HG03066 (cell line): ENCODE data around the gene ZDHHC1.

Experiments
- ATAC-seq: cut with Tn5 transposase; IDR thresholded peaks from one replicate; pipeline ENCODE4 v1.9.1; 2021; ENCODE audit warnings: low read depth; ENCODE audit not compliant: unreplicated experiment

Gene ZDHHC1

DNA sequence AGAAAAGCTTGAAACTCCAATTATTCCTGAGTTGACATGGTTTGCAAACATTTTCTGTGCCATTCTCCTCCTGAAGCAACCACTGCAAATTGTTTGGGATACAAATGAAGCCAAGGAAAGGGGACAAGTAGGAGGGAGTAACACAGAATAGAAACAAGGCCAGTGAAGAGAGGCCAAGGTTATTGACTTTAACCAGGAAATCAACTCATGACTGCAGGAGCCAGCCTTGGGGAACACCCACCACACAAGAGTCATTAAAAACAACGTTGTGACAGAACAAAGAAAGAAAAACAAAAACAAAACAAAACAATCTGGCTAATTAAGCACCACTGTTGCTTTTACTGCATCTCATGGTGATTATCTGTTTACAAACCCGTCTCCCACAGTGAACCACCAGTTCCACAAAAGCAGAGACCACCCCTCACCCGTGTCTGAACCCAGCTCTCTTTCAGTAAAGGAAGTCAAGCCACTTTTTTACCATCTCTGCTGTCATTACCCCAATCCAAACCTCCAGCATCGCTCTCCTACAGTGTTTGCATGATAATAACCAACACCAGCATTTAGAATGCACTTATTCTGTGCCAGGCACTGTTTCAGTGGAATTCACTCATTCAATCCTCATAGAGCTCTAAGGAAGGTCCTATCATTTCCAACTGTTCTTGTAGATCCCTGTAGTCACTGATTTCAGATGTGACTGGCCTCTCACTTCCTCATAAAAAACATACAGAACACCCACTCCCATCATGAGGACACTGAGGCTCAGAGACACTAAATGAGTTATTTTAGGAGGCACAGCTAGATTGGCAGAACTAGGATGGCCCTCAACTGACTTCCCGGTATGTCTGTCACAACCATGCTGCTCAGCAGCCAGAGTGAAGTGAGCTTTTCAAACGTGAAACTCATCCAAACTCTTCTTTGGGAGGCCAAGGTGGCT, 2.0 kb downstream of the ZDHHC1 start:
- ATAC-seq, result no peak

DNA sequence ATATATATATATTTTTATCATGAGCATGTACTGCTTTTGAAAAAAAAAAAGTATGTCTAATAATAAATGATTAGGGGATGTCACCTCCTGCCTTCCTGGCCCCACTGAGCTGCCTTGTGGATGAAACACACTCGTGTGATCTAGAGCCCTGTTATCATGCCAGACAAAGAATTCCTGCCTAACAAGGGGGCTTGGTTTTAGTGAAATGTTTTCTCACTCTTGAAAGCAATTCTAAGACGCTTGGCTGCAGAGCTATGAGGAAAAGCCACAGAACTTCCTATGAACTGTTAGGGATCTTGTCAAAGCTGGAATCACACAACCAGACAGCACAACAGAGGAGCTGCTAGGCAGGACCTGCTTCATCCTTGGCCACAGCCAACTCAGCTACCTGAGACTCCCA, 4.0 kb downstream of the ZDHHC1 start:
- ATAC-seq, result no peak

DNA sequence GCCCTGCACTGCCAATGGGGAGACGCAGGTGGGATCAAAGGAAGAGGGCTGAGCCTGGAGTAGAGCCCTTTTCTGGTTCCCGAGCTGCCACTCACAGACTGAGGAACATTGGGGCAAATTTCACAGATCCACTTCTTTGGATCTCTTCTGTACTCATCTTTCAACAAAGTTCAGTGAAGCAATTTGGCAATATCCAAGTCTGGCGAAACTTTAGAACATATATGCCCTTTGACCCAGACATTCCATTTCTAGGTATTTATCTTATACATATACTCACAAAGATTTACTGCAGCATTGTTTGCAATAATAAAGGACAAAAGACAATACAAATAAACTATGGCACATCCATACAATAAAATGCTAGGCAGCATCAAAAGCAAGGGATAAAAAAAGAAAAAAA, 4.9 kb downstream of the ZDHHC1 start:
- ATAC-seq, result no peak

DNA sequence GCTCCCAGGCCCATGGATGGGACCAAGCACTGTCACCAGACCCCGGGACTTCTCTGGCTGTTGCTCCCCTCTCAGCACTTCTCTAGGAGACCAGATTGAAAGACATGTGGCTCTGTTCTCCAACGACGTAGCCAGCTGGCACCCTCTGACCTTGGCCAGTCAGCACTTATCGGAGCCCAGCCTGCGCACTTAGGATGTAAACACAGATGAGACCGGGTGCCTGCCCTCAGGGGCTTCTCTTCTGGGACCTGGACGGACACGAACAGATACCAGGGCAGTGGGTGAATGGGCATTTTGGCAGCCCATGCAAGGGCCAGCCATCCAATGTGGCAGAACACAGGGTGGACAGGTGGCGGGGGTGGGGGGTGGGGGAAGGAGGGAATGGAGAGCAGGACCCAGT, 6.6 kb downstream of the ZDHHC1 start:
- no peak for ATAC-seq

DNA sequence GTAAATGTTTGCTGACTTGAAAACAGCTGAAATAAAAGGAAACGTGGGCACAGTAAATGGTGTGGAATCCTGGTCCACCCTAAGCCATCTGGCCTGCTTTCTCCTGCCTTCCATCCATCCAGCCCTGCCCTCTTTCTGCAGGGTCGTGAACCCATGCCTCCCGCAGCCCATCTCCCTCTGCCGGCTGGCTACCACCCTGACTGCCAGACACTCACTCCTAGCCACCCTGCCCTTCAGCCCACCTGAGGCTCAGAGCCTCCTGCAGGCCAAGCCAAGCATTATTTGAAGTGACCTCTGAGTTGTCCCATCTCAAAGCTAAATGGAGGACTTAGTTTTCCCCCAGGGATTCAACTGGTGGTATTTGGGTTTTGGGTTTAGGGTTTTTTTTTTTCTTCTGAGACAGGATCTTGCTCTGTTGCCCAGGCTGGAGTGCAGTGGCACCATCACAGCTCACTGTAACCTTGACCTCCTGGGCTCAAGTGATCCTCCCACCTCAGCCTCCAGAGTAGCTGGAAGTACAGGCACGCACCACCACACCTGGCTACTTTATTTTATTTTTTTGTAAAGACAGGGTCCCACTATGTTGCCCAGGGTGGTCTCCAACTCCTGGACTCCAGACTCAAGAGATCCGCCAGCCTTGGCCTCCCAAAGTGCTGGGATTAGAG, 8.4 kb downstream of the ZDHHC1 start:
- no peak for ATAC-seq

DNA sequence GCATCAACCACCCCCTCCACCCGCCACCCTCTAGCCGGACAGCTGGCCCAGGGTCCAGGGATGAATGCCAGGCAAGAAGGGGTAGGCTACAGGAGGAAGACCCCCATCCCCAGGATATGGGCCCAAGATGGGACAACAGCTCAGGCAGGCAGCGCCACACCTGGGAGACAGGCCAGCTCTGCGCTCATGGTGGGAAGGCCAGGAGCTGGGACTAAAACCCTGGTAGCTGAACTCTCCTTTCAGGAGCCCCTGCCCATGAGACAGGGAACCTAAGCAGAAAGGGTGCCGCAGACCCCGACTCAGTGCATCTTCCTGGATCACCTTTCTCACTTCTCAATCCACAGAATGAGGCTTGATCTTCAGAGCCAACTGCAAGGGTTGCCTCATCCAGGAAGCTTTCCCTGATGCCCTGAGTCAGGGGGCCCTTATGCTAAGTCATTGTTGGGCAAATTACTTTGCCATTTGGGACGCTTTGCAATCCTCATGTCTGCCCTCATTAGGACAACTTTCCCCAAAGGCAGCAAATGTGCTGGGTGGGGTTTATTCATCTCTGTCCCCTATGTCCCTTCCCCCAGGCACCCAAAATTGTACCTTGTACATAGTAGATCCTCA, 9.0 kb downstream of the ZDHHC1 start:
- no peak for ATAC-seq

DNA sequence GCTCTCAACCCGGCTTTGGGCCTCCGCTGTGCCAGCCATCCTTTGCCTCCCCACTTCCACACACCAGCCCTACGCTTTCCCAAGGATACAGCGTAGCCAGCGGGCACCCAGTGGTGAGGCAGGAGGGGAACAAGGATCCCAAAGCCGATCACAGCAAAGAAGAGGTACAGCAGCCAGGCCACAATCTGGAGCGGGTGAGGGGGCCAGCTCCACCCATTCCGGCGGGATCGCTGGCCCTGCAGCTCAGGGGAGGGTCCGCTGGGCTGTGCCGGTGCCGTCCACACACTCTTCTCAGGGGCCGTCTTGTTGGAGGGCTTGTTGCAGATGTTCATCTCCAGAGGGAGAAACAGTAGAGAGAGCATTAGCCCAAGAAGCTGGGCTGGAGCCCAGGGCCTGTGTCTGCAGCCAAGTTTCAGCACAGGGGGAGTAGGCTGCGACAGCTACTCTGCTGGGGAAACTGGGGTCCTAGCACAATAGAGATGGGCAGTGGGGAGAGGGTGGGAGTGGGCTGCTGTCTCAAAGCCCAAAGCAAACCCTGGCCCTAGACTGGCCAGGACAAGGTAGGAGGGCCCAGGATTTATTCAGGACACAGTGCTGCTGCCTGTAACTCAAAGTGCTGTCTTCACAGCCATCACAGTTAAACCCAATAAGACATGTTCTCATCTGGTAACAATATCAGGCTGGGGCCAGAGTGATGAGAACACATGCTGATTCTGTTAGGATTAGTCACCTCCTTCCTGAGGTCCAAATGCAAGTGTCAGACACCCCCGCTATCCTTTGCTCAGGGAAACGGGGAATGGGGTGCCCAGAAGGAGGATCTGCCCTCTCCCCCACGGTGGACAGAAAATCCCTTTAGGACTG, 9.9 kb downstream of the ZDHHC1 start:
- no peak for ATAC-seq

DNA sequence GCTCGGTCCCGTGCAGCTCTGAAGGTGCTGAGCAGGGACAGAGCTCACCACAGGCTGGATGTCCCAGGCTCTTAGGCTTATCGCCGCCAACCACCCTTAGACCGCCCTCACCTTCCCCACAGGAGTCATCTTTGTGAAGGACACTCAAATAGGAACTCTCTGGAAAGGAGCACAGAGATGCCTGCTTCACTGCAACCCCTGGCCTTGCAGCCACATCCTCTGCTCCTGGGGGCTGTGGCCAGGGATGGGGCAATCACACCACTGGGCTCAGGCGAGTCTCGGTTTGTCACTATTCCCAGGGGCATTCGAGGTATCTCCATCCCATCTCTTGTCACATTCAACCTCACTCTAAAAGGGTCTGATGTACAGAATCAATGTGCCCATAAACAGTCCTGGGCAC, 10.9 kb downstream of the ZDHHC1 start:
- ATAC-seq, result no peak

DNA sequence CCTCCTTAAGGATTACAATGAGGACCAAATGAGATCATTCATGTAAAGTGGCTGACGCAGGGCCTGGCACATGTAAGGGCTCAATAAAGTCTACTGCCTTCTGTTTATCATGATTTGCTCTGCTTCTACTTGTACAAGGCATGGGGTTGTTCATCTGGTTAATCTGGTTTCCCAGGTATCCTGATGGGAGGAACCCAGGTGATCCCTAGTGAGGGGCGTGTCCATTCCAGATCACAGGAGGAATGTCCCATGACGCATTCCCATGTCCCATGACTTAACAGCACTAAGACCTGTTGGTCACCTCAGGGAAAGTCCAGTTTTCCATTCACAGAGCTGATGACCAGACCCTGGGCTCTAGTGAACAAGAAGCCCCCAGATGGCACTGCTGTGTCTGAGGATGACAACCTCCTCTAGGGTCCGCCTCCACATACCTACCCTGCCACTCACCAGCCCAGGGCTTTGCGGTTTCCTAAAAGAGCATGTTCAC, 11.5 kb downstream of the ZDHHC1 start:
- ATAC-seq, result no peak

DNA sequence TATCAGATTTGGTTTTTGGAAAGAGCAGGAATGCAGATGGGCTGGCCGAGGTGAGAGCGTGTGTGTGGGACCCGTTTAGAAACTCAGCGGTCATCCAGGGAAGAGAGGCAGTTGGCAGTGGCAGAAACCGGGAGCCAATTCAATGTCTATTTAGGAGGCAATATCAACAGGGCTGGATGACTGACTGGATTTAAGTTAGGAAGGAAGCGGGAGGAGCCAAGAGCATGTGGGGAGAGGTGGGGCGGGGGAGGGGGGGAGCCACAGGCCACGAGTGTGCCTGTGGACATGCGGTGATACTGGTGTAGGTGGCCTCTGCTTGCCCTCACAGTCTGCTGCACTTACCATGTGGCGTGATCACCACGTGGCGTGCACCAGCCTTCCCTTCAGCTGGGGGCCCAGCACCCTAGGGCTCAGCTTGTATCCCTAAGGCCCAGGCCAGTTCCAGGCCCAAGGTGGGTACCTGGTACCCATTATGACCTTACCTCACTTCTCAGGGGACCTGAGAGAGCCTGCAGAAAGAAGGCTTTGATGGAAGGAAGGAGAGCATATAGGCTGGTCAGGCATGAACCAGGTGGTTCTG, 12.2 kb downstream of the ZDHHC1 start:
- no peak for ATAC-seq

DNA sequence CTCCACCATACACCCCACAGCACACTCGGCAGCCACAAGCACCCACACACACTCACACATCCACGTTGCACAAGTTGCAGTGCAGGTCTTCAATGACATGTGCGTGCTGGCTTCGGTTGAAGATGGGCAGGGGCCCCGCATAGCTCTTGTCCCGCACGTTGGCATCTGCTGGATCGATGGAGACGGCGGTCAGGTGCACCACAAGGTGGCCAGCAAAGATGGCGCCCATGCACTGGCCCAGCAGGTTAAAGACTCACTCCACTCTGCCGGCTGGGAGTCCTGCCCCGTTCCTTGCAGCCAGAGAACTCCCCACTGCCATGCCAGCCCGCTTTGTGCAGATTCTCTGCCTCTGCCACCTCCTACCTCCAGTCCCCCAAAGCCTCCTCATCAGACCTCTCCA, 15.4 kb downstream of the ZDHHC1 start:
- no peak for ATAC-seq

DNA sequence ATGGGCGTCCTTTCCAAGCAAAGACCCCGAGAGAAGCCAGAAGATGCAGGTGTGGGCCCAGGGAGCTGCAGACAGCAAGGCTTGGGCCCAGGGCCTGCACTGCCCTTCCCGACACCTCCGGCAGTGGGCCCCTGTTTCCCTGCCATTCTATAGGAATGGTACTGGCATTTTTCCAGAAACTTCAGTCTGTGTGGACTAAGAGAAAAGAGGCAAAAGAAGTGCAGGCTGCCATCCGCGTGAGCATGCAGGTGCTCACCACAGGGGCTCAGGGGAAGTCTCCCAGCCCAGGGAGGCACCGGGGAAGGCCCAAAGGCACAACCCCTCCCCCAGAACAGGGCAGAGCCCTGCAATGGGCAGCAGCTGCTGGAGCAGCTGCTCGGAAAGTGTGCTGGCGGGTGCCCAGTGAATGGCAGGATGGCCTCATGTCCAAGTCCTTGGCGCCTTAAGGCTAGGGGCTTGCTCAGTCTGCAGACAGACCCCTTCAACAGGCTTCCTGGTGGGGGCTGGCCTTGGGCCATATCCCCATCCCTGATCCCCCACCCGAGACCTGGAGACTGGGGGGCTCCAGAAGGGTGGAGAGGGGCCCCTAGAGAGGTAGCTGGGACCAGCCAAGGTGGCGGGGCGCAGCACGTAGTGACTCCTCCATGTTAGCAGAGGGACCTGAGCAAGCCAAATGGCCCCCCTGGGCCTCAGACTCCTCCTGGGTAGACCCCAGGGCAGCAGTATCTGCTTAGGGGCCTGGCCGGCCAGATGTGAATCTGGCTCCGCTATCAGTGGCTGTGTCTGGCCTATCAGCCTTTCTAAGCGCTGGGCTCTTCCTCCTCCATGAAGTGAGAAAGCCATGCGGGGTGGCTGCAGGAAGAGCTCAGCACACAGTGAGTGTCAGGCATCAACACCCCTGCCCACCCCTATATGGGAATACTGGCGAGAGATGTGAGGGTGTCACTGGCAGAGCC, 16.2 kb downstream of the ZDHHC1 start:
- ATAC-seq, result no peak

DNA sequence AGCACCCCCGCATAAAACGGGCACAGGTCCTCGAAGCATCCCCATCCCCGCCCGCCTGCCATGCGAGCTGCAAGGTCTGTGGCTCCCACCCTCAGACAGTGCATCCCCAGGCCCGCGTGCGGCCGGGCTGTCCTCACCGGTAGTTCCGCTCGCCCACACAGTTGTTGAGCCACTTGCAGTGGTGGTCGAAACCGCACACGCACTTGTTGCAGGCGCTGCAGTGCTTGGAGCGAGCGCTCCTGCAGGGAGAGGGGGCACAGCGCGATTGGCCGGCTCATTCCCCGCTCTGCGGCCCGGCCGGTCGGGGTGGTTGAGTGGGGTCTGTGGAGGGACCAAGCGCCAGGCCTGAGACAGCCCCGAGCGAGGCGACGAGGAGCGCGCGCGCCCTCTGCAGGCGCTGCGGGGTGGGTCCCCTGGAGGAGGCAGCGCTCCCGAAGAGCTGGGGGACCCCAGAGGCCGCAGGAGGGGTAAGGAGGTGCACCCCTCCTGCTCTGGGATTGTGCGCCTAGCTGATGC, 17.0 kb downstream of the ZDHHC1 start:
- no peak for ATAC-seq

DNA sequence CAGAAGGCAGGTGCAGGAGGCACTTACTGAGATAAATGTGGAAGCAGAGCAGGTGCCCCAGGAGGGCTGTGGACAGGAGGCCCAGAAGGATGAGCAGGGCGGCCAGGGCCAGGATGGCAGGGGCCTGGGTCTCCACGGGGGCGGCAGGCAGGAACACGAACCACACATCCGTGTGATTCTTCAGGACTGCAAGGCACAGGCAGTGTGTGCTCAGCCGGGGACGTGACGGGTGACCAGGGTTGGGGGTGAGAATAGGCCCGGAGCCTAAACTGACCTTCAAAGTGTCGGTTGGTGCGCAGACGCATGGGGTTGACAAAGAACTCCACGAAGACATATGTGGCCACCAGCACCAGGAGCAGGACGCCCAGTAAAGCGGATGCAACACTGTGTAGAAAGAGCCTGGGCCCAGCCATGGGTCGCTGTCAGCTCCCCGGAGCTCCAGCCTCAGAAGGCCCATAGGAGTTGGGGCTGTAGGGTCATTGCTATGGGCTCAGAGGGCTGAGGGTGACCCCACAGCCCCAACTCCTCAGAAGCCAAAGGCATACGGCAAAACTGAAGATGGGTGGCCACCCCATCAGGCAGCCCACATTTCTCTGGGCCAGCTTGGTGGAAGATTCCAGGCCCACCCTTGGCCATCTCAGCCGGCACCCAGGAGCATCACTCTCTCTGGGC, 17.6 kb downstream of the ZDHHC1 start:
- no peak for ATAC-seq

DNA sequence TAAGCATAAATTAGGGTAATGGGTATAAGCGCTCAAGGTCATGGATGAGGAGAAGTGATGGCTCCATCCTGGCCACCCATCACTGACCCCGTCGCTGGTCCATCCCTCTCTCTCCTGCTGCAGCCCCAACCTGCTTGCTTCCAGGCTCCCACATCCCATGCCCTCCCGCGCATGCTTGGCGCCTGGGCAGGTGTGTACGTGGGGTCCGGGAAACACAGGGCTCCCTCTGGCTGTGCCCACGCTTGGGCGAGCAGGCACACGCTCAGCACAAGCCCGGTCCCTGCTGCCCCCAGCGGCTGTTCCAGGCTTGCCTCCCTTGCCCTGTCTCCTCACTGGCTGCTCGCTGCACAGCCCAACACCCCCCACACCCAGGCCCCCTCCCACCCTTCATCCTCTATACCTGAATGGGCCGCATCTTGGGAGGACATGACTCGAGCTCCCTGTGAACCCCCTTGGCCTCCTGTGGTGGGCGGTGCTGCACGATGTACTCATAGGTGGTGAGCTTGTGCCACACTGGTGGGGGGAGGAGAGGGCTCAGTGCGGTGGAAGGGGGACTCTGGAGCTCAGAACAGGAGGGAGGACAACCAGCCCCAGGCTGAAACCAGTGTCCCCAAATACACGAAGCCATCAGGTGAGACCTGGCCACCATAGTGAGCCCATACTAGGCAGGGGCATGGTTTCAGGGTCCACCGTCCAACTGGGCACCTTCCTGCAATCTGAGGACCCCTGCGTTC, 18.3 kb downstream of the ZDHHC1 start:
- ATAC-seq, result no peak

DNA sequence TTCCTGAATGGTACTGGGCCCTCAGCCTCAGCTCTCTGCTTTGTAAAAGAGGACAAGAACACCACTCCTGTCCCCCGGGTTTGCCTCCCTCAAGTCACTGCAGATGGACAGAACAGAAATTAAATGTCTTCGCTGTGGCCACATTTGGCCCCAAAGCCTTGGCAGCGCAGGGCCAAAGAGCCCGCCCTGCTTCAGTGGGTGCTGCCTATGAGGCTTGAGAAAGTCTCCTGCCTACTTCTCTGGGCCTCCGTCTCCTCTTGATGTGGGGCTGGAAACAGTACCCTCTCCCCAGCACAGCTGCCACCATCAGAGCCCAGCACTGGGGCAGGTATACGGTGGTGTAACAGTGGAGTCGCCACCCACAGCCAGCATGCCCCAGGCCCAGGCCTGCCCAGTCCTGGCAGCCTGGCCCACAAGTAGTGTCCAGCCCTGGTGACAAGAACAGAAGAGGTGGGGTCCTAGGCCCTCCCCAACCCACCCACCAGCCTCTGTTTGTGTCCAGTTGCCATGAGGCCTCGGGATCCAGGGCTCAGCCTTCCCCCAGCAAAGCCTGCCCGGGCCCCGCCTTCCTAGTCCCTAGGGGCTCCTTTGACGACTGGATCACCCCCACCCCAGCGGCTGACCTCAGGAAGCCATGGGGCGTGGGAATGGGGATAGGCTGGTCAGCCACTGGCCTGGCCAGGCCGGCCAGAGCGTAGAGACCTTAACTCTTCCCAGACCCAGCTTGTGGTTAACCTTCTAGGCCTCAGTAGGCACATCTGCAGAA, 19.1 kb downstream of the ZDHHC1 start:
- ATAC-seq, result no peak
